Activated naive CD8-positive, alpha-beta T cell treated with anti-CD3 and anti-CD28 coated beads for 36 hours (primary cell): ENCODE results near the gene COL4A2. TPM values are rescaled to one million over a fixed set of nuclear protein-coding genes. Genes with fewer than 3 reads are reported as not detected.
"Not testable (repeated sequence)": the region's sequence is repeated elsewhere in the genome, so short reads cannot be mapped to it uniquely, and the experiment has no call there.

Source experiments
- DNase-seq: peaks from one replicate; pipeline ENCODE4 v3.0.0; 2021
- H3K27ac Mint-ChIP-seq: one replicate; pipeline ENCODE4 v1.8.0; 2022; ENCODE audit warnings: mild to moderate bottlenecking, moderate library complexity, mixed read lengths
- H3K27me3 Mint-ChIP-seq: one replicate; pipeline ENCODE4 v1.8.0; 2022; ENCODE audit warnings: mild to moderate bottlenecking, mixed read lengths
- H3K36me3 Mint-ChIP-seq: one replicate; pipeline ENCODE4 v1.8.0; 2021; ENCODE audit warnings: mild to moderate bottlenecking, mixed read lengths
- H3K4me1 Mint-ChIP-seq: one replicate; pipeline ENCODE4 v1.8.0; 2021; ENCODE audit warnings: mixed read lengths
- H3K4me3 Mint-ChIP-seq: one replicate; pipeline ENCODE4 v1.8.0; 2022; ENCODE audit warnings: mild to moderate bottlenecking, moderate library complexity, mixed read lengths
- H3K9me3 Mint-ChIP-seq: one replicate; pipeline ENCODE4 v1.8.0; 2022; ENCODE audit warnings: mixed read lengths
- total RNA-seq, 2 experiments: library from RNA; stranded (reverse); gene quantifications; one replicate each; pipeline ENCODE4 v1.2.3, GENCODE V29; 2021

The COL4A2 gene
- total RNA-seq, 2 experiments from 2014 or later: not detected

- not testable (repeated sequence) for H3K4me3 Mint-ChIP-seq, DNase-seq, H3K4me1 Mint-ChIP-seq, H3K9me3 Mint-ChIP-seq, H3K36me3 Mint-ChIP-seq, H3K27me3 Mint-ChIP-seq, H3K27ac Mint-ChIP-seq
These were observed 225.2 kb downstream of the COL4A2 start for GRCh38 chr13:110532258-110532657.

DNA sequence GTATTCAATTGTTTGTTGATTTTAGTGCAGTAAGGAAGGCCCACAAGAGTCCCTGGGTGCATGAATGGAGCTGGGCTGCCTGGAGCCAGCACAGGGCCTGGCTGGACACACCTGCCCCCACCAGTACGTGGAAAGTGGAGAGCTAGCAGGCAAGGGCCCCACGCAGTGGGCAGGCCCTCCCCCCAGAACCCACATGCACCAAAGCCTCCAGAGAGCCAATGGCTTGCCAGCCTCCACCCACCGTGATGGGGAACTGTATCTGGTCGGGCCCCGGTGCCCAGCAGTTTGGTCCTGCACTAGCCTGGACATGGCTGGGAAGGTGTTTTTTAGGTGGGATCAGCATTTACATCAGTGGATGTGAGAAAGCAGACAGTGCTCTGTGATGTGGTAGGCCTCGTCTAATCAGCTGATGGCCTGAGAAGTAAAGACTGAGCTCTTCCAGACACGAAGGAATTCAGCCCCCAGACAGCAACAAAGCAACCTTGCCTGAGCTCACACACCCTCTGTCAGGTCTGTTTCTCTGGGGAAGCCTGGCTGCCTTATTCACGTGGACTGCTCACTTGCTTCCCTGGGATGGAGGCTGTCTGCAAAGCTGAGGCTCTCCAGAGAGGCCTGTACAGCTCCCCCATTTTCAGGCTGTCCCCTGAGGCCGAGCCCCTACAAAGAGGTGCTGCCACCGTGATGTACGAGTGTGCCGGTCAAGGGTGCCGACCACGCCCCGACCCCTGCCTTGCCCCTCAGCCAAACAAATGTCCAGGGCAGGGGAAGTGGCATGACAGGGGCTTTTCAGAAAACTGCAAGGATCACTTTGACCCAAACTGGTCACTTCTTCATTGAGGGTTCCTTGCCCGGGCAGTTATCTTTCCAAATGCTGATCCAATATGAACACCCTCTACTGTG, 226.9 kb downstream of the COL4A2 start:
- H3K27me3 Mint-ChIP-seq: no peaks in the 10 kb centered on the region
- no peak overlapping the region for H3K27ac Mint-ChIP-seq
- DNase-seq: no peak
- H3K9me3 Mint-ChIP-seq: no peaks in the 10 kb centered on the region
- H3K4me3 Mint-ChIP-seq: no peak overlapping the region
- peaks cover 10% of the 10 kb centered on the region for H3K4me1 Mint-ChIP-seq
- peaks cover 2% of the 10 kb centered on the region for H3K36me3 Mint-ChIP-seq

- Mint-ChIP-seq H3K9me3 (no peaks in the 10 kb centered on the region), H3K27me3 (no peaks in the 10 kb centered on the region), H3K27ac (no peak overlapping the region), H3K4me1 (peaks cover 11% of the 10 kb centered on the region), H3K4me3 (no peak overlapping the region), H3K36me3 (no peaks in the 10 kb centered on the region)
- DNase-seq: no peak
These were observed 228.4 kb downstream of the COL4A2 start for GRCh38 chr13:110535526-110535925.

DNA sequence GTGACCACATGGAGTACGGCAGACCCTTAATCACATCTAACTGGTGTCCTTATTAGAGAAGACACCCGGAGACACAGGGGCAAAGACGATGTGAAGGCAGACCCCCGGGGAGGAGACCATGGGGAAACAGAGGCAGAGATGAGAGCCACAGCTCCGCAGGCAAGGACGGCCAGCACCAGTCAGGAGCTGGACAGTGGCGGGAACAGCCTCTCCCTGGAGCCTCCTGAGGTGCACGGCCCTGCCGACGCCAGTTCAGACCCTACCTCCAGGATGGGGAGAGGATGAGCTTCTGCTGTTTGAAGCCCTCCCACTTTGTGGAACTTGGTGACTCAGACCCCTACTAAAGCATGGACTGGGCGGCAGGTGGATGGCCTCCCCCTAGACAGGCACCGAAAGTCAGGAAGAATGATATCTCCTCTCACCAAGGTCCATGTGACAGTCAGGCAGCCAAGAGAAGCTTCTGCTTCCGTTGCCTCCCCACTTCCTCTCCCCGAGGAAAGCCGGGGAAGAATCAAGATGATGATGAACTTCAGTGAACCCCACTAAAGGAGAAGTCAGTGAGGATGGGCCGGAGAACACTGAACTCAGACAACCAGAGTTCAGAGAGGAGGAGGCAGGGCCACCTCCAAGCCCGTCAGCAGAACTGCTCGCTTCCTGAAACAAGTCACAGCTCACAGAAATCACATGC, 229.1 kb downstream of the COL4A2 start:
- Mint-ChIP-seq H3K36me3 (no peaks in the 10 kb centered on the region), H3K27me3 (no peaks in the 10 kb centered on the region), H3K4me3 (no peak overlapping the region), H3K27ac (no peak overlapping the region), H3K9me3 (no peaks in the 10 kb centered on the region), H3K4me1 (peaks cover 11% of the 10 kb centered on the region)
- DNase-seq: no peak

DNA sequence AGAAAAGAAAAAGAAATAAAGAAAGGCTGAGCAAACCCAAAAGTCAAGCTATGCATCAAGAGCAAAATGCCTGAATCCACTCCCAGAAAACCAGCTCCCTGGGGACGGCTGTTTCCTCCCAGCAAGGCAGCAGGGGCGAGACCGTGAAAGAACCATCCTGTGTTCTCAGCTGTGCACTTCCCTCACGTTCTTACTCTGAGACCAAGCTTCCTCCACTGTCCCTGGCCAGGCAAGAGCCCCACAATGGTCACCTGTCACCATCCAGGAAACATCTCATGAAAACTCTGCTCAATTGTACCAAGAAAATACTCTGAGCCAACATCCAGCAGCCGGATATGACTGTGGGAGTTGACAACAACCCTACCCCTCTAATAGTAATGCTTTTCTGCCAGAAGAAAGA, 231.5 kb downstream of the COL4A2 start:
- peaks cover 11% of the 10 kb centered on the region for H3K4me1 Mint-ChIP-seq
- no peaks in the 10 kb centered on the region for H3K27me3 Mint-ChIP-seq
- no peaks in the 10 kb centered on the region for H3K9me3 Mint-ChIP-seq
- DNase-seq: no peak
- H3K27ac Mint-ChIP-seq: no peak overlapping the region
- no peak overlapping the region for H3K4me3 Mint-ChIP-seq
- H3K36me3 Mint-ChIP-seq: peaks cover 1% of the 10 kb centered on the region

DNA sequence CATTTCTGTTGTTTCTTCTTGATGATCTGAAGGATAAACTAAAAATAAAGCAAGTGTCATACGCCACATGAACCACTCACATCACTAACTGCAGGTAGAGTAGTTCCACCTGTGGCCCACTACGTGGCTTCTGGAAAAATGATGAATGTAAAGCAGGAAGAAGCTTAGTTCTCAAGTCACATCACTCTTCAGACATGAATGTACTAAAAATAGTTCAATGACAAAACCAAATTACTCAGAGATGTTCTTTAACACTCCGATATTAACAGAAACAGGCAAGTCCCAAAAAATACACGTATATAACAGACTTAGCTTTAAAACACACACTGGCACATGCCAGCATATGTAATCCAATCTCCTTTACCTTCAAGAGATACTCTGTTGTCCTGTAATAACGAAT, 232.8 kb downstream of the COL4A2 start:
- DNase-seq: no peak
- Mint-ChIP-seq H3K9me3 (no peaks in the 10 kb centered on the region), H3K27ac (no peak overlapping the region), H3K27me3 (no peaks in the 10 kb centered on the region), H3K4me1 (peaks cover 11% of the 10 kb centered on the region), H3K36me3 (peaks cover 1% of the 10 kb centered on the region), H3K4me3 (no peak overlapping the region)

- Mint-ChIP-seq H3K27ac (no peak overlapping the region), H3K4me1 (peaks cover 11% of the 10 kb centered on the region), H3K9me3 (no peaks in the 10 kb centered on the region), H3K36me3 (peaks cover 1% of the 10 kb centered on the region), H3K4me3 (no peak overlapping the region), H3K27me3 (no peaks in the 10 kb centered on the region)
- DNase-seq: no peak
These were observed 233.9 kb downstream of the COL4A2 start for GRCh38 chr13:110540871-110541525.

DNA sequence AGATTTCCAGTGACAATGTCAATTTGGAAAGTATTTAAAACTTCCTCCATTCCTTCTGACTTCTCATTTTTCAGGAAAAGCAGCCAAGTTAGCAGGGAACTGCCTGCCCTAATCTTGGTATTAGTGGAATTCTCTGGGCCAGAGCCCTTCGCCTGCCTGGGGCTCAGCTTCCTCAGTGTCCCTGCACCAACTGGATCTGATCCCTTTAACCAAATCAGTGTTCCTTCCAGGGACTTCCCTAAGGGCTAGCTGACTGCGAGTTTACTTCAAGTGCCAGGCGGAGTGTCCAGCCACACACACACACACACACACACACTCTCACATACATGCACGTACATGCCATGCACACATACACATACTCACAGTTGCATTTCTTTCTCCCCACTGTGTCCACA, 234.4 kb downstream of the COL4A2 start:
- Mint-ChIP-seq H3K4me1 (peaks cover 7% of the 10 kb centered on the region), H3K9me3 (no peaks in the 10 kb centered on the region), H3K36me3 (peaks cover 4% of the 10 kb centered on the region), H3K4me3 (no peak overlapping the region), H3K27me3 (no peaks in the 10 kb centered on the region), H3K27ac (no peak overlapping the region)
- no peak for DNase-seq

- Mint-ChIP-seq H3K27ac (no peak overlapping the region), H3K9me3 (no peaks in the 10 kb centered on the region), H3K27me3 (no peaks in the 10 kb centered on the region), H3K4me1 (peaks cover 5% of the 10 kb centered on the region), H3K4me3 (no peak overlapping the region), H3K36me3 (peaks cover 9% of the 10 kb centered on the region)
- DNase-seq: no peak
These were observed 235.2 kb downstream of the COL4A2 start for GRCh38 chr13:110542169-110542796.

DNA sequence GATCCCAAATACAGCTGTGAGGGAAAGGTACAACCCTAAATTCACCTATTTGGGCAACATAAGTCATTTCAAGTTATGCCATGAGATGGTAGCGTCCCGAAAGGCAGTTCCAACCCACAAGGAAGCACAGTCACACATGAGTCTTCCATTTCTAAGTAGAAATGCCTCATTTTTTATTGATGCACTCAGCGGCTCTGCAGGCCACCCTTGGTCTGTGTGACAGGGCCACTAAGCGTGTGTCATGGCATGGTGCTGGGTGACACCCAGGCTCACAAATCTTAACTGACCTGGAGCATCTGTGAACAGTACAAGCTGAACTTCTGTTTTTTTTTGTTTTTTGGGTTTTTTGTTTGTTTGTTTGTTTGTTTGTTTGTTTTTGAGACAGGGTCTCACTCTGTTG, 239.3 kb downstream of the COL4A2 start:
- Mint-ChIP-seq H3K4me3 (no peak overlapping the region), H3K9me3 (no peaks in the 10 kb centered on the region), H3K36me3 (peaks cover 12% of the 10 kb centered on the region), H3K27me3 (no peaks in the 10 kb centered on the region), H3K27ac (no peak overlapping the region), H3K4me1 (peaks cover 2% of the 10 kb centered on the region)
- no peak for DNase-seq

DNA sequence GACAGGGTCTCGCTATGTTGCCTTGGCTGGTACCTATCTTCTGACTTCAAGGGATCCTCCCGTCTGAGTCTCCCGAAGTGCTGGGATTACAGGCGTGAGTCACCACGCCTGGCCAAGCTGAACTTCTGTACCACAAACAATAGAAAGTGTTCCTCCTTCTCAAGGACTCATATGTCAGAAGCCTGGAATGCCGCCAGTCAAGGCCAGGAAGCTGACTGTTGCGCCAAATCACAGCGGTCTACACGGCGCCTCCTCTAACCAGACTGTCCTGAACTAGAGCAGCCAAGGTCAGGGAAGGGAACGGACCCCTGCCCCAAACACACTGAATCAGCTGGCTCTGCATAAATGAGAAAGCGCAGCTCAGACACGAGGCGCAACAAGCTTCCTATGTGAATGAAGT, 239.8 kb downstream of the COL4A2 start:
- no peak for DNase-seq
- Mint-ChIP-seq H3K4me1 (peaks cover 2% of the 10 kb centered on the region), H3K4me3 (no peak overlapping the region), H3K27me3 (no peaks in the 10 kb centered on the region), H3K9me3 (no peaks in the 10 kb centered on the region), H3K27ac (no peak overlapping the region), H3K36me3 (peaks cover 12% of the 10 kb centered on the region)

- peaks cover 11% of the 10 kb centered on the region for H3K36me3 Mint-ChIP-seq
- no peaks in the 10 kb centered on the region for H3K27me3 Mint-ChIP-seq
- DNase-seq: no peak
- H3K4me1 Mint-ChIP-seq: peaks cover 6% of the 10 kb centered on the region
- no peaks in the 10 kb centered on the region for H3K9me3 Mint-ChIP-seq
- no peak overlapping the region for H3K4me3 Mint-ChIP-seq
- H3K27ac Mint-ChIP-seq: no peak overlapping the region
These were observed 242.1 kb downstream of the COL4A2 start for GRCh38 chr13:110548891-110549794.

DNA sequence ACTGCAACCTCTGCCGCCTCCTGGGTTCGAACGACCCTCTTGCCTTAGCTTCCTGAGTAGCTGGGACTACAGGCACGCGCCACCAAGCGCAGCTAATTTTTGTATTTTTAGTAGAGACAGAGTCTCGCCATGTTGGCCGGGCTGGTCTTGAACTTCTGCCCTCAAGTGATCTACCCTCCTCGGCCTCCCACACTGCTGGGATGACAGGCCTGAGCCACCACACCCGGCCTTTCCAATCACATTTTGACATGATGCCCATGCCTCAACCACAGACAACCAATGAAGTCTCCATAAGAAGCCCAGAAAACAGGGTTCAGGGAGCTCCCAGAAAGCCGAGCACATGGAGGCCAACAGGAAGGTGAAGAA, 242.7 kb downstream of the COL4A2 start:
- peaks cover 11% of the 10 kb centered on the region for H3K36me3 Mint-ChIP-seq
- H3K4me3 Mint-ChIP-seq: no peak overlapping the region
- no peak overlapping the region for H3K27ac Mint-ChIP-seq
- H3K27me3 Mint-ChIP-seq: no peaks in the 10 kb centered on the region
- H3K9me3 Mint-ChIP-seq: no peaks in the 10 kb centered on the region
- no peak for DNase-seq
- H3K4me1 Mint-ChIP-seq: peaks cover 8% of the 10 kb centered on the region

DNA sequence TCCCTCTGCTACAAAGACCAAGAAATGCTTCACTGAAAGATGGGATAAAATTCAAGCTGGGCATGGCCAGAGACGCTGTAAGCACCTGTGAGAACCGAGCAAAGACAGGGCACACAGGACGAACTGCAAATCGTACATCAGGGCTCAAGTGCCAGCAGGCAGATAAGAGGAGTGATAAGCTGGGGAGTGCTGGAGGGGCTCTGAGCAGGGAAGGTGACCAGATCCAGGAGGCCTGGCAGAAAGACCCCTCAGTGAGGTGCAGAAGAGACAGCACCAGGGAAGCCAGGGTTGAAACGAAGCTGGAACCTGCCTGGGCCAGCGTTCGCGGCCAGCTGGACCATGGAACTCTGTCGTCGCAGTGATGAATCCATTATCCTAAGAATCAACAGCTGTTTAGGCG, 244.2 kb downstream of the COL4A2 start:
- no peak overlapping the region for H3K27ac Mint-ChIP-seq

More for the DNA sequence above, 244.2 kb downstream of the COL4A2 start:
- Mint-ChIP-seq H3K4me3 (no peak overlapping the region), H3K27me3 (no peaks in the 10 kb centered on the region), H3K4me1 (peaks cover 8% of the 10 kb centered on the region), H3K36me3 (peaks cover 8% of the 10 kb centered on the region), H3K9me3 (no peaks in the 10 kb centered on the region)
- no peak for DNase-seq
